CD8-positive, alpha-beta memory T cell (primary cell): ENCODE results near the gene THOC3. TPM values are rescaled to one million over a fixed set of nuclear protein-coding genes. Genes with fewer than 3 reads are reported as not detected.
"Not testable (repeated sequence)": the region's sequence is repeated elsewhere in the genome, so short reads cannot be mapped to it uniquely, and the experiment has no call there.

Experiments used
- CTCF ChIA-PET: fragments of 350-600 bp; sonication (Branson Sonifier 250); formaldehyde crosslinking; loops from one replicate; lab custom pipeline; 2021; ENCODE audit warnings: antibody characterized with exemption; lab: Charles Lee
- POLR2A ChIA-PET: fragments of 350-600 bp; sonication (Branson Sonifier 250); formaldehyde crosslinking; loops from one replicate; lab custom pipeline; 2021; ENCODE audit warnings: antibody characterized with exemption; lab: Charles Lee
- DNase-seq, 5 donors: peaks; one replicate each; pipeline versions ENCODE4 v3.0.0 to v3.0.0-alpha.2; 2020 to 2022; ENCODE audit warnings: mixed read lengths in 1 of 5
- H3K27ac ChIP-seq: one replicate; pipeline ENCODE4 v1.7.0; 2013; ENCODE audit warnings: low read depth, mild to moderate bottlenecking, low read length, moderate library complexity
- H3K27me3 ChIP-seq: 2 replicates; pipeline ENCODE4 v1.7.0; 2013; ENCODE audit warnings: low read length, mild to moderate bottlenecking; ENCODE audit not compliant: insufficient read depth, poor library complexity, severe bottlenecking
- H3K36me3 ChIP-seq: 2 replicates; pipeline ENCODE4 v1.7.0; 2013; ENCODE audit warnings: mild to moderate bottlenecking, low read length, moderate library complexity; ENCODE audit not compliant: insufficient read depth
- H3K4me1 ChIP-seq: 2 replicates; pipeline ENCODE4 v1.7.0; 2013; ENCODE audit warnings: mild to moderate bottlenecking, low read length, moderate library complexity; ENCODE audit not compliant: insufficient read depth
- H3K4me3 ChIP-seq: 2 replicates; pipeline ENCODE4 v1.7.0; 2013; ENCODE audit warnings: mild to moderate bottlenecking, low read length
- H3K9me3 ChIP-seq: 2 replicates; pipeline ENCODE4 v1.7.0; 2013; ENCODE audit warnings: mild to moderate bottlenecking, low read length
- H3K27ac Mint-ChIP-seq, 8 donors: one replicate each; pipeline ENCODE4 v1.8.0; 2020 to 2021; ENCODE audit warnings: mixed read lengths in 8 of 8, mild to moderate bottlenecking in 6 of 8, inconsistent platforms in 3 of 8, moderate library complexity in 3 of 8
- H3K27me3 Mint-ChIP-seq, 2 donors: one replicate each; pipeline ENCODE4 v1.8.0; 2020 to 2021; ENCODE audit warnings: mixed read lengths in 2 of 2, mild to moderate bottlenecking in 1 of 2, moderate library complexity in 1 of 2
- H3K36me3 Mint-ChIP-seq, 3 donors: one replicate each; pipeline ENCODE4 v1.8.0; 2020 to 2021; ENCODE audit warnings: mixed read lengths in 3 of 3, inconsistent platforms in 1 of 3, mild to moderate bottlenecking in 1 of 3
- H3K4me1 Mint-ChIP-seq, 3 donors: one replicate each; pipeline ENCODE4 v1.8.0; 2020 to 2021; ENCODE audit warnings: mixed read lengths in 3 of 3, inconsistent platforms in 1 of 3, mild to moderate bottlenecking in 1 of 3
- H3K4me3 Mint-ChIP-seq, 7 donors: one replicate each; pipeline ENCODE4 v1.8.0; 2020 to 2021; ENCODE audit warnings: mixed read lengths in 7 of 7, mild to moderate bottlenecking in 6 of 7, moderate library complexity in 4 of 7, inconsistent platforms in 2 of 7
- H3K9me3 Mint-ChIP-seq, 5 donors: one replicate each; pipeline ENCODE4 v1.8.0; 2020 to 2022; ENCODE audit warnings: mixed read lengths in 5 of 5, mild to moderate bottlenecking in 3 of 5, moderate library complexity in 2 of 5, inconsistent platforms in 1 of 5
- polyA plus RNA-seq: library from polyadenylated mRNA; unstranded; fragments of 300-500 nt; fragmentation: Illumina TruSeq; gene quantifications from one replicate; pipeline ENCODE4 v1.2.3, GENCODE V29; 2021
- total RNA-seq, 2 experiments: library from RNA; stranded (reverse); gene quantifications; one replicate each; pipeline ENCODE4 v1.2.3, GENCODE V29; 2021

The THOC3 gene
- total and polyA plus RNA-seq, 3 experiments from 2014 or later: 62.0 to 73.0 (median 63.5) TPM

DNA sequence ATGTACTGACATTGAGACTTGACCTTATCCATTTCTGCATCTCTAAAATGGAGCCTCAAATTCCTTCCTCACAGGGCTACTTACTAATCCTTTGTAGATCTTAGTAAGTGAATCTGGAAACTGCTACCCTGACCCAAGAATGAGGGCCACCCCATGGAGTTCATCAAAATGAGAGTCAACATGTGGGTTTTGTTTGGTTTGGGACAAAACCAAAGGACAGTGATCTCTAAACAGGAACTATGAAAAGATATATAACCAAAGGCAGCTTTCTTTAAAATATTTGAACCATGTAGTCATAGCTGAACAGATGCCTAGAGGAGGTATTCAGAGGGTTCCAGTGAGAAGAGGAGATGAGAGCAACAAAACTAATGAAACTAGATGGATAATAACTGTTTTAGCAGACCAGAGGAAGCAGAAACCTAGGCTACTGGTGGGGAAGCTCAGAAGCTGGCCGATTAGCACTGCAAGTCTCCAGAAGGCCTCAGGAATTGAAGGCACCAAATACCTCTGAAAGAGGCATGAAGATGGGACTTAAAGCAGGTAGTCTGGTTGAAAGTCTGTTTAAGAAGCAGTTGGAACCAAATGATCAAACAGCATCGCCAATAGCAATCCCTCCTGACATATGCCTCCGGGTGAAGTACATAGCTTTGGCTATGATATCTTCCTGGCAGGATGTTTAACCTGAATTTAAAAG lies 45.8 kb downstream of the THOC3 start:
- ChIA-PET POLR2A (no interaction called here), CTCF (no interaction called here)
- Histone ChIP-seq H3K4me1 (no peaks in the 10 kb centered on the region), H3K27ac (no peak overlapping the region), H3K4me3 (no peak overlapping the region), H3K27me3 (no peaks in the 10 kb centered on the region), H3K9me3 (no peaks in the 10 kb centered on the region), H3K36me3 (no peaks in the 10 kb centered on the region)
- H3K9me3 Mint-ChIP-seq: no peaks in the 10 kb centered on the region
- peaks cover 0 to 7% (median under 1%) of the 10 kb centered on the region in 3 donors for H3K4me1 Mint-ChIP-seq
- no peaks in the 10 kb centered on the region for H3K27me3 Mint-ChIP-seq
- H3K4me3 Mint-ChIP-seq: no peak overlapping the region
- H3K27ac Mint-ChIP-seq: no peak overlapping the region
- no peak for DNase-seq
- H3K36me3 Mint-ChIP-seq: peaks cover 7 to 37% (median 30%) of the 10 kb centered on the region in 3 donors

DNA sequence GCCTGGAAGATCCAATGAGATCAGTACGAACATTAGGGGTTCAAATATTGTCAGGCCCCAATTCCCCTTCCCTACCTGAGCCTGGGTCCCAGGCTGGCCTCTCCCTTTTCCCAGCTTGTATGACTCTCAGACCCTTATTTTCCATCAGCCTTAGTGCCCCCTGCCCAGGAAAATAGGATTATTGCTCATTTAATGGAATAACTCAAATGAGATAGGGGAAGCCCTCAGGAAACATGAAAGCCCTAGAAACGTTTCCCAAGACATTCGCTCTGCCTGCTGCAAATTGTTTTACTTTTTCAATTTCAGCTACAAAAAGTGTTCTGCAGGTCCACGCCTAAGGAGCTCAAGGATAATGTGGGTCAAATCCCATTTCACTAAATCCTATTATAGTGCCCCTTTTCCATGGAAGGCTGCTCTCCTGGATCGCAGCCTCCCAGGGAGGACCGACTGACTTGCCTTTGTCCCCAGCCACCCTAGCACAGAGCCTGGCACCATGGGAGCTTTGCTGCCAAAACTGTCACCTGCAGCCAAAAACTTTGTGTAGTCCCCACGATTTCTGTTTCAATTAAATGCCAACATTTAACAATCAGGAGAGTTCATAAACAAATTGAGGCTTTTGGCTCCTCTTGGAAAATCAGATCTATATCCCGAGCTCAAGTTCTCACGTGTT lies 46.9 kb downstream of the THOC3 start:
- Histone ChIP-seq H3K27ac (no peak overlapping the region), H3K36me3 (no peaks in the 10 kb centered on the region), H3K4me3 (no peak overlapping the region), H3K9me3 (no peaks in the 10 kb centered on the region), H3K27me3 (no peaks in the 10 kb centered on the region), H3K4me1 (no peaks in the 10 kb centered on the region)
- H3K27me3 Mint-ChIP-seq: no peaks in the 10 kb centered on the region
- peak overlapping the region in 1 of 8 donors; percentile 16 for H3K27ac Mint-ChIP-seq
- POLR2A ChIA-PET: no interaction called here
- CTCF ChIA-PET: no interaction called here
- peaks cover 2 to 17% (median 11%) of the 10 kb centered on the region in 3 donors for H3K4me1 Mint-ChIP-seq
- H3K36me3 Mint-ChIP-seq: peaks cover 7 to 42% (median 32%) of the 10 kb centered on the region in 3 donors
- DNase-seq: no peak
- H3K9me3 Mint-ChIP-seq: no peaks in the 10 kb centered on the region
- no peak overlapping the region for H3K4me3 Mint-ChIP-seq

DNA sequence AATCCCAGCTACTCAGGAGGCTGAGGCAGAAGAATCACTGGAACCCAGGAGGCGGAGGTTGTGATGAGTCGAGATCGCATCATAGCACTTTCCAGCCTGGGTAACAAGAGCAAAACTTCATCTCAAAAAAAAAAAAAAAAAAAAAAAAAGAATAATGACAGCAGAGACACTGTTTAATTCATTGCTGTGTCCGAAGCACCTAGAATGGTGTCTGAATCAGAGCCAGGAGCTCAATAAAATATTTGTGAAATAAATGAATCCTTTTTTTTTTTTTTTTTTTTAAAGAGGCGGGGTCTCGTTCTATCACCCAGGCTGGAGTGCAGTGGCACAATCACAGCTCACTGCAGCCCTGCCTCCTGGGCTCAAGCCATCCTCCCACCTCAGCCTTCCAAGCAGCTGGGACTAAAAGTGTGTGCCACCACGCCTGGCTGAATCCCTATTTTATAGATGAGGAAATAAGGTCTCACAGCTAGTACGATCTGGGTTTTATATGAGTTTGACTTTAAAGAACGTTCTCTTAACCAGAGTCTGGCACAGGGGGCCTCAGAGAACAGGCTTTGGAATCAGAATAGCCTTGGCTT lies 47.8 kb downstream of the THOC3 start:
- H3K27me3 Mint-ChIP-seq: no peaks in the 10 kb centered on the region
- CTCF ChIA-PET: interaction anchor here (1.1 kb wide), 1 partner anchor 175 kb away, joined by 3 read pairs; no protein-coding TSS in a partner anchor
- no peak for DNase-seq
- no peak overlapping the region for H3K4me3 Mint-ChIP-seq
- no peaks in the 10 kb centered on the region for H3K27me3 ChIP-seq
- peaks cover 7 to 42% (median 32%) of the 10 kb centered on the region in 3 donors for H3K36me3 Mint-ChIP-seq
- no peaks in the 10 kb centered on the region for H3K36me3 ChIP-seq
- POLR2A ChIA-PET: no interaction called here
- H3K27ac Mint-ChIP-seq: no peak overlapping the region
- H3K27ac ChIP-seq: no peak overlapping the region
- no peak overlapping the region for H3K4me3 ChIP-seq
- H3K9me3 ChIP-seq: no peaks in the 10 kb centered on the region
- H3K4me1 Mint-ChIP-seq: peaks cover 10 to 26% (median 20%) of the 10 kb centered on the region in 3 donors
- no peaks in the 10 kb centered on the region for H3K9me3 Mint-ChIP-seq
- no peaks in the 10 kb centered on the region for H3K4me1 ChIP-seq

DNA sequence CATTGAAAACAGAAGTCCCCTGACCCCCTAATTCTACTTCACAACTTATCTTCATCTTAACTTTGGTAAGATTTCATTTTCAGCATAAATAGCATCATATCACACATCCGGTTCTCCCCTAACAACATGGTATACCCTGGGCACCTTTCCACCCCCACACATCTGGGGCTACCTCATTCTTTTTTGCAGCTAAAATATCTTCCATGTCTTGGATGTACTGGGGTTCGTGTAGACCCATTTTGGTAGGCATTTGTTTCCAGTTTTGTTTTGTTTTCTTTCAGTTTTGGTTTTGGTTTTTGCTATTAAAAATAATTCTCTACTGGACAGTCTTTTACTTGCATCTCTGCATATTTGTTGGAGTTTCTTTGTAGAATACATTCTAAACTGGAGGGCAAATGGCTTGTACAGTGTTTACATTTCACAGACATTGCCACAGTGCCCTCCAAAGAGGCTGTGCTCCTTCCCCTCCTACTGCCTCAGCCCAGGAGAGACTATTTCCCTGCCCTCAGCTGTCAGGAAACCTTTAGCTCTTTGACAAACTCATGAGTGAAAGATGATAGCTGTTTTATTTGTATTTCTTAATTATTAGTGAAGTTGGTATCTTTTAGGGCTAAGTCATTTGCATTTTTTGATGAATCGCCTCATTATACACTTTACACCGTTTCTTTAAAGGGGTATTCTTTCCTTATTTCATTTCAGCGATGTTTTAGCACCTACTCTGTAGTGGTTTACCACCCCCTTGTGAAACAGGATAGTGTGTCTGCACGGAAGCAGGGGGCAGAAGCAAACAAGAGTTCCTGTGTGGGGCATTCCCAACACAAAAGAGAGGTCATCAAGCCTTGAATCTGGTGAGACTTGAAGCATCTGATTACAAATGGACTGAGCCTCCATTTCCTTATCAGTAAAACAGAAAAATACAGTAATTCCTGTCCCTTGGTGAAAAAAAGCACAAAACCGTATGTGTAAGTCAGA lies 52.8 kb downstream of the THOC3 start:
- H3K27me3 Mint-ChIP-seq, H3K4me3 ChIP-seq, POLR2A ChIA-PET, H3K9me3 Mint-ChIP-seq, H3K36me3 ChIP-seq, CTCF ChIA-PET, H3K27ac ChIP-seq, H3K4me1 ChIP-seq, H3K9me3 ChIP-seq, H3K27me3 ChIP-seq: not testable (repeated sequence)
- peaks cover 0 to 19% (median 13%) of the 10 kb centered on the region in 3 donors for H3K36me3 Mint-ChIP-seq
- H3K4me1 Mint-ChIP-seq: peaks cover 17 to 34% (median 30%) of the 10 kb centered on the region in 3 donors
- H3K27ac Mint-ChIP-seq: peak overlapping the region; percentile 72 to 96 (median 89)
- H3K4me3 Mint-ChIP-seq: peak overlapping the region; percentile 70 to 90 (median 79)
- DNase-seq: peak in 1 of 5 donors; percentile 23

DNA sequence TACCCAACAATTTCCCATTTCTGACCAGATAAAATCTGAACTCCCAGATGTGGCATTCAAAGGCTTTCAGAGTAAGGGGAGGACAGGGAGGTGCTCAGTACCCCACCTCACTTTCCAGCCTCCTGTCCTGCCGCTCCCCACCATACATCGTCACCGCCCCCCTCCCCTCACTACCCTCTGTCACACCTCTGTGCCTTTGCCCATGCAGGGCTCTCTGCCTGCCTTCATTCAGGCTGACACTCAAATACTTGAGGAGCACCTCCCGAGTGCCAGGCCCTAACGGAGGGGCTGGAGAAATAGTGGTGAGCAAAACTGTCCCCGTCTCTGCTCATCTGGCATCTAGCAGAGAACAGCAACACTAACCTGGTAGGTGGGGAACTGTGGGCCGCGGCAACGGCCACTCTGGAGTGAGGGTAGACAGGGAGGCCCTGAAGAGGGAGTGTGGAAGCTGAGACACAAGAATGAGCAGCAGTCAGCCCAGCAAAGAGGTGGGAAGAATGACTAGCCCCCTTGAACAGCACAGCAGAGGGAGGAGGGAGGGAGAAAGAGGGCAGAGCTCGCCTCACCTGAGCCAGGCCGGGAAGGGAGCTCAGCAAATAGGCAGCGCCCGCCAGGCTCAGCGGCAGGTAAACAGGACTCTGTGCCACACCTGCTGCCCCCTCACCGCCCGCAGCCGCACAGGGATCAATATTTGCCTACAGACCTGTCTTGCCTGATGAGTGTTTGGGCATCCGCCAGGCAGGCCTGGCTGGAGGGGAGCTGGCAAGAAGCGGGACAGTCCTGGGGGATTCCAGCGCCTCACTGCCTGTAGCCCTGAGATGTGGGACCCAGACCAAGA lies 54.1 kb downstream of the THOC3 start:
- Mint-ChIP-seq H3K27ac (peak overlapping the region in 1 of 8 donors; percentile 73), H3K4me1 (peaks cover 17 to 30% (median 28%) of the 10 kb centered on the region in 3 donors)
- POLR2A ChIA-PET: not testable (repeated sequence)

DNA sequence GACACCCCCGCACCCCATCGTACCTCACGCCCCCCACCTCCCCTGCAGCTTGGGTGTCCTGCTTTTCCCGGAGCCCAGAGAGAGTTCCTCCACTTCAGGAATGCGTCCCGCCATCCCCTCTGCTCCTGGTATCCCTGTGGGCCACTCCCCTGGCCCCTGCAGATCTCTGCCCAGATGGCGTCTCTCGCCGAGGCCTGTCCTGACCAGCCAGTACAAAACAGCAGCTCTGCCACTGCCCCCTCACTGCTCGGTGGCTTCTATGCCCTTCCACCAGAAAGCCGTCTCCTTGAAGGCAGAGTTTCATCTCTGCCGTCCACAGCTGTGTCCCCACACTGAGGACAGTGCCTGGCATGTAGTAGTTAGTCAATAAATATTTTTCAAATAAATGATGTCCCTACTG lies 58.0 kb downstream of the THOC3 start:
- H3K27ac ChIP-seq, H3K4me3 Mint-ChIP-seq, H3K4me1 ChIP-seq, H3K27me3 ChIP-seq, H3K27ac Mint-ChIP-seq, POLR2A ChIA-PET, H3K4me3 ChIP-seq, H3K9me3 Mint-ChIP-seq, H3K9me3 ChIP-seq, CTCF ChIA-PET, H3K4me1 Mint-ChIP-seq, H3K36me3 ChIP-seq, H3K36me3 Mint-ChIP-seq, H3K27me3 Mint-ChIP-seq, DNase-seq: not testable (repeated sequence)

More for the DNA sequence above, 54.1 kb downstream of the THOC3 start:
- H3K27me3 Mint-ChIP-seq, H3K36me3 ChIP-seq, CTCF ChIA-PET, H3K9me3 Mint-ChIP-seq, H3K9me3 ChIP-seq, H3K4me3 ChIP-seq, H3K4me1 ChIP-seq, H3K27ac ChIP-seq, H3K27me3 ChIP-seq, DNase-seq: not testable (repeated sequence)
- Mint-ChIP-seq H3K4me3 (peak overlapping the region in 2 of 7 donors; percentile 26 to 66), H3K36me3 (peaks cover 0 to 11% (median 5%) of the 10 kb centered on the region in 3 donors)
